HCT116 (cell line): Measurements from ENCODE around the gene B3GALT6. TPM values are rescaled to one million over a fixed set of nuclear protein-coding genes. Genes with fewer than 3 reads are reported as not detected.

Source experiments
- ATAC-seq: fragments of 200-7000 bp; cut with Tn5 transposase; 2 replicates; pipeline ENCODE4 v1.9.1; 2020; ENCODE audit warnings: mild to moderate bottlenecking, moderate library complexity
- BruUV-seq: library from RNA; stranded (reverse); fragments of 400-500 nt; replicated peaks from 2 replicates; lab custom pipeline; 2021; lab: Mats Ljungman, UMichigan
- CTCF ChIA-PET: fragments of 300-600 bp; sonication (Branson Sonifier 250); formaldehyde crosslinking; loops from one replicate; lab custom pipeline; 2021; ENCODE audit warnings: antibody characterized with exemption; lab: Charles Lee
- POLR2A ChIA-PET: fragments of 300-600, 350-600 bp; sonication (Branson Sonifier 250); formaldehyde crosslinking; loops from one replicate; lab custom pipeline; 2021; ENCODE audit warnings: antibody characterized with exemption; lab: Charles Lee
- RAD21 ChIA-PET, 2 experiments: fragments of 300-600 bp; sonication (Branson Sonifier 250); formaldehyde crosslinking; loops; one replicate each; lab custom pipeline; 2023; ENCODE audit warnings: low total read pairs in 2 of 2; ENCODE audit not compliant: uncharacterized antibody in 2 of 2, unreplicated experiment in 2 of 2, low non-redundant PET in 1 of 2; lab: Charles Lee
- DNase-seq: peaks from one replicate; pipeline ENCODE4 v3.0.0-alpha.2; 2010; ENCODE audit warnings: low read depth, low spot score
- H2AFZ ChIP-seq: fragments of 200-600 bp; shearing (Covaris generic), sonication (generic); 2 replicates; pipeline ENCODE4 v1.6.1; 2017; ENCODE audit warnings: low read depth, mixed run types, mixed read lengths, antibody characterized with exemption, low read length; ENCODE audit not compliant: poor library complexity, severe bottlenecking
- H3K27ac ChIP-seq: 2 replicates; pipeline ENCODE4 v1.5.1; 2012; ENCODE audit warnings: low read depth, low read length
- H3K27me3 ChIP-seq: fragments of 200-600 bp; sonication (generic); 2 replicates; pipeline ENCODE4 v1.6.1; 2016; ENCODE audit warnings: mixed run types, low read length, mixed read lengths; ENCODE audit not compliant: insufficient read depth
- H3K36me3 ChIP-seq, 2 experiments: fragments of 200-500 bp in 1 of 2; fragments of 200-600 bp in 1 of 2; sonication (Bioruptor generic) in 1 of 2; sonication (generic) in 1 of 2; 2 replicates each; pipeline versions ENCODE4 v1.5.1 to v1.6.1; 2014 to 2016; ENCODE audit warnings: low read length in 2 of 2, inconsistent platforms in 1 of 2, mixed read lengths in 1 of 2, mixed run types in 1 of 2; ENCODE audit not compliant: insufficient read depth in 2 of 2, control insufficient read depth in 1 of 2
- H3K4me1 ChIP-seq, 2 experiments: fragments of 200-600 bp in 1 of 2; sonication (generic) in 1 of 2; 2 replicates each; pipeline versions ENCODE4 v1.5.1 to v1.6.1; 2012 to 2017; ENCODE audit warnings: low read length in 2 of 2, inconsistent platforms in 1 of 2, mild to moderate bottlenecking in 1 of 2, mixed read lengths in 1 of 2, mixed run types in 1 of 2, moderate library complexity in 1 of 2; ENCODE audit not compliant: insufficient read depth in 2 of 2, control insufficient read depth in 1 of 2
- H3K4me2 ChIP-seq: fragments of 200-600 bp; sonication (generic); 2 replicates; pipeline ENCODE4 v1.6.1; 2017; ENCODE audit warnings: mixed run types, low read length, mixed read lengths
- H3K4me3 ChIP-seq, 2 experiments: fragments of 200-600 bp in 1 of 2; sonication (generic) in 1 of 2; replicated peaks in 1 of 2; 2 replicates each; pipeline ENCODE4 v1.5.1; 2011 to 2016; ENCODE audit warnings: low read length in 2 of 2, control low read depth in 1 of 2, low read depth in 1 of 2, mild to moderate bottlenecking in 1 of 2, mixed read lengths in 1 of 2, mixed run types in 1 of 2
- H3K79me2 ChIP-seq: fragments of 200-600 bp; sonication (generic); 2 replicates; pipeline ENCODE4 v1.6.1; 2017; ENCODE audit warnings: mild to moderate bottlenecking, mixed run types, low read length, moderate library complexity, mixed read lengths; ENCODE audit not compliant: insufficient read depth
- H3K9ac ChIP-seq: fragments of 200-600 bp; sonication (generic); 2 replicates; pipeline ENCODE4 v1.6.1; 2016; ENCODE audit warnings: low read length, mixed read lengths
- H3K9me2 ChIP-seq: fragments of 200-600 bp; sonication (generic), shearing (Covaris generic); 2 replicates; pipeline ENCODE4 v1.6.1; 2017; ENCODE audit warnings: mixed run types, mild to moderate bottlenecking, moderate library complexity; ENCODE audit not compliant: insufficient read depth
- H3K9me3 ChIP-seq, 2 experiments: fragments of 200-500 bp in 1 of 2; fragments of 200-600 bp in 1 of 2; sonication (Bioruptor generic) in 1 of 2; sonication (generic) in 1 of 2; 2 replicates each; pipeline ENCODE4 v1.6.1; 2014 to 2017; ENCODE audit warnings: low read length in 2 of 2, mixed read lengths in 2 of 2, inconsistent platforms in 1 of 2, low read depth in 1 of 2, mild to moderate bottlenecking in 1 of 2, mixed run types in 1 of 2, moderate library complexity in 1 of 2; ENCODE audit not compliant: control insufficient read depth in 1 of 2, insufficient read depth in 1 of 2
- H4K20me1 ChIP-seq: fragments of 200-600 bp; sonication (generic), shearing (Covaris generic); 2 replicates; pipeline ENCODE4 v1.6.1; 2017; ENCODE audit warnings: mixed run types, mild to moderate bottlenecking, moderate library complexity; ENCODE audit not compliant: insufficient read depth
- CBX3 ChIP-seq: IDR thresholded peaks from 2 replicates; pipeline ENCODE4 v1.6.1; 2012; ENCODE audit warnings: low read depth
- POLR2A ChIP-seq: IDR thresholded peaks from 2 replicates; pipeline ENCODE4 v1.7.0; 2011; ENCODE audit warnings: borderline replicate concordance; ENCODE audit not compliant: insufficient read depth, insufficient read length; ENCODE audit errors: extremely low read depth
- SP1 ChIP-seq: IDR thresholded peaks from 2 replicates; pipeline ENCODE4 v1.6.1; 2012; ENCODE audit warnings: low read depth
- TCF7L2 ChIP-seq: IDR thresholded peaks from 2 replicates; pipeline ENCODE4 v1.7.0; 2011; ENCODE audit warnings: borderline replicate concordance, inconsistent platforms; ENCODE audit not compliant: insufficient read depth, insufficient read length; ENCODE audit errors: extremely low read depth
- ZBTB33 ChIP-seq: IDR thresholded peaks from 2 replicates; pipeline ENCODE4 v1.6.1; 2011; ENCODE audit warnings: mild to moderate bottlenecking, low read length, moderate library complexity; ENCODE audit not compliant: insufficient replicate concordance; ENCODE audit errors: extremely low read depth
- ZNF274 ChIP-seq: fragments of 200-500 bp; sonication (Bioruptor generic); IDR thresholded peaks from 2 replicates; pipeline ENCODE4 v1.6.1; 2014; ENCODE audit warnings: mild to moderate bottlenecking, low read depth, low read length, inconsistent platforms
- intact Hi-C: fragments of 100-400 bp; cut with micrococcal nuclease; formaldehyde crosslinking; loops from 2 replicates; pipeline ENCODE4 v1.10.0; 2022
- total RNA-seq: library from RNA; stranded (reverse); gene quantifications from one replicate; pipeline ENCODE4 v1.2.1, GENCODE V29; 2021; ENCODE audit not compliant: unreplicated experiment
- TF ChIP-seq, protein P1 (sequence below): IDR thresholded peaks from 2 replicates; pipeline ENCODE4 v1.6.1; 2012
- TF ChIP-seq, protein P2 (sequence below): IDR thresholded peaks from 2 replicates; pipeline ENCODE4 v1.6.1; 2012
- TF ChIP-seq, protein P3 (sequence below), 3 experiments: fragments of 200-600 bp in 1 of 3; sonication (generic) in 1 of 3; IDR thresholded peaks in 2 of 3; conservative IDR thresholded peaks in 1 of 3; 2 replicates each; pipeline ENCODE4 v1.5.1; 2012 to 2017; ENCODE audit warnings: low read depth in 2 of 3, low read length in 2 of 3, antibody characterized with exemption in 1 of 3, borderline replicate concordance in 1 of 3, control low read depth in 1 of 3, mild to moderate bottlenecking in 1 of 3, mixed read lengths in 1 of 3, mixed run types in 1 of 3, moderate library complexity in 1 of 3; ENCODE audit not compliant: insufficient read depth in 1 of 3

Gene B3GALT6
- total RNA-seq, 1 experiment from 2014 or later = 16.3 TPM

DNA sequence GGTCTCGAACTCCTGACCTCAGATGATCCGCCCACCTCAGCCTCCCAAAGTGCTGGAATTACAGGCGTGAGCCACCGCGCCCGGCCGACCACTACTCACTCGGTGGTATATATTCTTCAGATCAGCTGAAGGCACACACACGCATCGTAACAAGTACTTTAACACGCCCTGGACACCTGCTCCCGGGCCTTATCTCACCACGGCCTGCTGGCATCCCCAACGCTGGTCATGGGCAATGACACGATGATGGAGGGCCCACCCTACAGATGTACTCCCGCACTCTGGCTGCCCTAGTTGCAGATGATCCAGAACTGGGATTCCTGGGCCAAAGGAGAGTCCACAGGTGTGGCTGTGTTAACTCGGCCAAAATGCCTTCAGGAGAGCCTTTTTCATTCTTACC, 30.0 kb downstream of the B3GALT6 start:
- Histone ChIP-seq H2AFZ (no peak overlapping the region), H3K79me2 (peaks cover 32% of the 10 kb centered on the region), H3K4me2 (no peak overlapping the region), H4K20me1 (no peaks in the 10 kb centered on the region), H3K9me2 (no peaks in the 10 kb centered on the region), H3K9me3 (no peaks in the 10 kb centered on the region), H3K4me3 (no peak overlapping the region), H3K27me3 (no peaks in the 10 kb centered on the region), H3K27ac (no peak overlapping the region), H3K9ac (no peak overlapping the region), H3K4me1 (peaks cover 0 to 5% of the 10 kb centered on the region in 2 experiments; a peak in 1 of 4 replicates), H3K36me3 (peaks cover 21 to 49% of the 10 kb centered on the region in 2 experiments; a peak in 3 of 4 replicates)
- intact Hi-C loops = no loop called here
- no peak for DNase-seq
- TF ChIP-seq, protein P1, sequence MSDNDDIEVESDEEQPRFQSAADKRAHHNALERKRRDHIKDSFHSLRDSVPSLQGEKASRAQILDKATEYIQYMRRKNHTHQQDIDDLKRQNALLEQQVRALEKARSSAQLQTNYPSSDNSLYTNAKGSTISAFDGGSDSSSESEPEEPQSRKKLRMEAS = no peak
- TF ChIP-seq CBX3 = no peak
- TF ChIP-seq ZNF274 = no peak
- TF ChIP-seq, protein P2, sequence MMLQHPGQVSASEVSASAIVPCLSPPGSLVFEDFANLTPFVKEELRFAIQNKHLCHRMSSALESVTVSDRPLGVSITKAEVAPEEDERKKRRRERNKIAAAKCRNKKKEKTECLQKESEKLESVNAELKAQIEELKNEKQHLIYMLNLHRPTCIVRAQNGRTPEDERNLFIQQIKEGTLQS = no peak
- TF ChIP-seq, protein P3, sequence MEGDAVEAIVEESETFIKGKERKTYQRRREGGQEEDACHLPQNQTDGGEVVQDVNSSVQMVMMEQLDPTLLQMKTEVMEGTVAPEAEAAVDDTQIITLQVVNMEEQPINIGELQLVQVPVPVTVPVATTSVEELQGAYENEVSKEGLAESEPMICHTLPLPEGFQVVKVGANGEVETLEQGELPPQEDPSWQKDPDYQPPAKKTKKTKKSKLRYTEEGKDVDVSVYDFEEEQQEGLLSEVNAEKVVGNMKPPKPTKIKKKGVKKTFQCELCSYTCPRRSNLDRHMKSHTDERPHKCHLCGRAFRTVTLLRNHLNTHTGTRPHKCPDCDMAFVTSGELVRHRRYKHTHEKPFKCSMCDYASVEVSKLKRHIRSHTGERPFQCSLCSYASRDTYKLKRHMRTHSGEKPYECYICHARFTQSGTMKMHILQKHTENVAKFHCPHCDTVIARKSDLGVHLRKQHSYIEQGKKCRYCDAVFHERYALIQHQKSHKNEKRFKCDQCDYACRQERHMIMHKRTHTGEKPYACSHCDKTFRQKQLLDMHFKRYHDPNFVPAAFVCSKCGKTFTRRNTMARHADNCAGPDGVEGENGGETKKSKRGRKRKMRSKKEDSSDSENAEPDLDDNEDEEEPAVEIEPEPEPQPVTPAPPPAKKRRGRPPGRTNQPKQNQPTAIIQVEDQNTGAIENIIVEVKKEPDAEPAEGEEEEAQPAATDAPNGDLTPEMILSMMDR (IDR thresholded peaks at IDR 0.05 in 2 of 3, conservative IDR thresholded peaks at IDR 0.05 in 1 of 3; ENCODE audit: borderline replicate concordance in 1 of 3, insufficient read depth in 1 of 3, low read depth in 2 of 3, low read length in 2 of 3) = no peak
- TF ChIP-seq ZBTB33 = no peak
- no peak for TF ChIP-seq POLR2A
- no peak for TF ChIP-seq SP1
- no peak for TF ChIP-seq TCF7L2
- ChIA-PET POLR2A (no interaction called here), RAD21 (no interaction called here), CTCF (no interaction called here)
- BruUV-seq = no TSS peak
- no peak for ATAC-seq
